Loucy (cell line): ENCODE data around the gene UBL5.

Experiments used
- EZH2phosphoT487 ChIP-seq: fragments of 200-600 bp; IDR thresholded peaks from 2 replicates; pipeline ENCODE4 v1.6.1; 2018; ENCODE audit warnings: antibody characterized with exemption, mild to moderate bottlenecking, moderate library complexity, borderline replicate concordance
- TF ChIP-seq, protein P1 (sequence below): fragments of 200-600 bp; sonication (generic); conservative IDR thresholded peaks from 2 replicates; pipeline ENCODE4 v1.5.1; 2014; ENCODE audit warnings: mild to moderate bottlenecking, antibody characterized with exemption, low read length

- TF ChIP-seq, protein P1, sequence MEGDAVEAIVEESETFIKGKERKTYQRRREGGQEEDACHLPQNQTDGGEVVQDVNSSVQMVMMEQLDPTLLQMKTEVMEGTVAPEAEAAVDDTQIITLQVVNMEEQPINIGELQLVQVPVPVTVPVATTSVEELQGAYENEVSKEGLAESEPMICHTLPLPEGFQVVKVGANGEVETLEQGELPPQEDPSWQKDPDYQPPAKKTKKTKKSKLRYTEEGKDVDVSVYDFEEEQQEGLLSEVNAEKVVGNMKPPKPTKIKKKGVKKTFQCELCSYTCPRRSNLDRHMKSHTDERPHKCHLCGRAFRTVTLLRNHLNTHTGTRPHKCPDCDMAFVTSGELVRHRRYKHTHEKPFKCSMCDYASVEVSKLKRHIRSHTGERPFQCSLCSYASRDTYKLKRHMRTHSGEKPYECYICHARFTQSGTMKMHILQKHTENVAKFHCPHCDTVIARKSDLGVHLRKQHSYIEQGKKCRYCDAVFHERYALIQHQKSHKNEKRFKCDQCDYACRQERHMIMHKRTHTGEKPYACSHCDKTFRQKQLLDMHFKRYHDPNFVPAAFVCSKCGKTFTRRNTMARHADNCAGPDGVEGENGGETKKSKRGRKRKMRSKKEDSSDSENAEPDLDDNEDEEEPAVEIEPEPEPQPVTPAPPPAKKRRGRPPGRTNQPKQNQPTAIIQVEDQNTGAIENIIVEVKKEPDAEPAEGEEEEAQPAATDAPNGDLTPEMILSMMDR: no peak
- TF ChIP-seq EZH2phosphoT487: no peak
Measured at GRCh38 chr19:9808855-9809824, 18.6 kb upstream of the UBL5 start.
